DMS 273 treated with DMSO at 0.1 percent for 48 hours (cell line): ENCODE data around the gene RCVRN.

ENCODE experiments used
- DNase-seq: peaks from one replicate; lab custom pipeline; 2025; lab: John Stamatoyannopoulos, UW

The RCVRN gene

GRCh38 chr17:9905078-9905415, at the start of gene RCVRN:
Gene RCVRN (minus strand): TSS chr17:9905271. CDS start chr17:9905180, 91 bp downstream.
- no peak for DNase-seq

DNA sequence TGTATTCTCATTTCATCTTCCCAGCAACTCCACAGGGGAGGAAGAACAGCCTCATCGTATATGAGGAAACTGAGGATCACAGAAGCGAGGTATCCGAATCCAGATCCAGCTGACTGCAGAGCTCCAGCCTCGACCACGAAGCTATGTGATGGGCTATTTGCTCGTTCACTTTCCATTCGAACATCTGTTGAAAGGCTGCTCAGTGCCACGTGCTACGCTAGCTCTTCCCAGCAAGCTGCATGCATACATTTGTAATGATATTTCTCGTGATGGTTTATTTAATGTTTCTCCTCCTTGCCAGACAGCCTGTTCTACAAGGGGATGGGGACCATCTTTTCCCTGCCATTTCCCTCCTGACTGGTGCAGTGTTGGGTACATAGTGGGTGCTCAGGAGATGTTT, 48.4 kb upstream of the RCVRN start:
- DNase-seq, result no peak

DNA sequence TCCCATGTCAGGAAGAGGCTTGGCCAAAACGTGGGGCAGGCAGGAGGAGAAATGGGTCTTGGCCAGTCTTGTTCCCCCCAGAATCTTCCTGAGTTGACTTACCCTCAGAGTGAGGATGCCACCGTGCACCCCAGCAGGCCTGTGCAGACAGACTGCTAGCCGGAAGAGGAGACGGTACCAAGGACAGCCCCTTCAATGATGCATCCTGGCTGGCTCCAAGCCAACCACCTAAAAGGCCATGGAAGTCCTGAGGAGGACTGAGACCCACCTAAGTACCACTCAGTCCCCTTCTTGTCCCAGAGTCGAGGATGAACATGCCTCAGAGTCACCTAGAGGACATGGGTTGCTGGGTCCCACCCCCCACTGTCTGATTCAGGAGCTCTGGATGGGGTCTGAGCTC, 46.7 kb upstream of the RCVRN start:
- no peak for DNase-seq

DNA sequence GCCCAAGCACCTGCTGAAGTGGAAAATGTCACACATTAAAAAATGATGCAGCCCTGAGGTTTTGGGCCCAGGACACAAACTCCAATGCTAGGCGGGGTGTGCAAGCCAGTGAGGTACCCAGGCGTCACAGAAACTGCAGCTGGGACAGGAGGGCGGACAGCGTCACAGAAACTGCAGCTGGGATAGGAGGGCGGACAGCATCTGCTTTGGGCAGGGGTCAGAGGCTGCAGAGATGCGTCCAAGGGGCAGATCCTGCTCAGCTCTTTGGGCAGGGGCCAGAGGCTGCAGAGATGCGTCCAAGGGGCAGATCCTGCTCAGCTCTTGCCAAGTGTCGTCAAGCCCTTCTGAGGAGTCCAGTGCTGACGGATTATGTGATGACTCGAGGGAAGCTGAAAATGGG, 43.9 kb upstream of the RCVRN start:
- no peak for DNase-seq

GRCh38 chr17:9944704-9945103, 39.6 kb upstream of the RCVRN start:
- no peak for DNase-seq

DNA sequence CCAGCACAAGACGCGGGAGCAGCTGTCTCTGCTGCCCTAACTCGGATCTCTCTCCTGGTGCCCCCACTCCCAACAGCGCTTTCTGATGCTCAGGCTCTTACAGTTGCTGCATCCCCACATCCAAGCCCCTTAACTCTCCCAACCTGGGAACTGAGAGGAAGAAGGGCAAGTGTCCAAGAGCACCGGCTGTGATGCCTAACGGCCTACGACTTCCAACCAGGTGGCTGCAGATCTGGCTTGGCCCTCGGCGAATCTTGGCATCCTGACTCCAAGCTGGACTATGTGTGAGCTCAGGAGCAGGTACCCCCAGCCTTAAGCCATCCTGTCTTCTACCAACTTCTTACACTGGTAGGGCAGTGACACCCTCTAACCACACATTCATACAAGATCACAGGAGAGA, 38.3 kb upstream of the RCVRN start:
- DNase-seq, result no peak

DNA sequence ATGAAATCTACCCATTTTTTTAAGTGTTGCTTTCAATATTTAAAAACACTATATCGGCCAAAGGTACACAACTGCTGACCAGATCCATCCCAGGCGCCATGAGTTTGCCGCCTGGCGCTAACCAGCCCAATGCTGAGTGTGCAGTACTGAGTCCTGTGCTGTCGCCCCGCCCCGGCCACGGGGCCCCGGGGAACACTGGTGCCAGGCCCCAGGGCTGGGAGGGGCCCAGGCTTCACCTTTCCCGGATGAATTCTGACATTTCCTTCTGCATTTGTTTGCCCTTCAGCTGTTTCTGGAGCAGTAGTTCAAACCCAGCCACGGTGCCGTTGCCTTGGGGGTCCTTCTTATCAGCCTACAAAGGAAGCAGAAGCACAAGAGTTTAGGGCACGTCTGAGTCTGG, 37.8 kb upstream of the RCVRN start:
- no peak for DNase-seq

- DNase-seq, result no peak
Observed at GRCh38 chr17:9941305-9941704, 36.2 kb upstream of the RCVRN start.

DNA sequence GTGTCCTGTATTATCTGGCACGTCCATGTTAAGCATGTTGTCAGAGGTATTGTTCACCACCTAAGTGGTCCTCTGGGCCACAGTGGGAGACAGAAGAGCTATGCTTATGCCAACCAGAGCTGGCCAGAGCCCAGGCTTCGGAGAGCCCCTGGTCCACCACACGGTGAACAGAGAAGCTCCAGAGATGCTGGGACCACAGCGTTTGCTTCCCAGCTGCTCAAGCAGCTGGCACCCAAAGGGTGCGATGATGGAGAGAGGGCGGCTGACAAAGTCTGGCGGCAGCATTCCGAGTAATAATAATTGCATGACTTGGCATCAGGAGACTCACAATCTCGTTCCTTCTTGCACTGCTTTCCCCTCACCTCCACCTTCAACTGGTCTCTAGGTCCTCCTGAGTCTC, 35.8 kb upstream of the RCVRN start:
- DNase-seq, result no peak

- DNase-seq, result no peak
Observed at GRCh38 chr17:9938764-9939163, 33.7 kb upstream of the RCVRN start.

DNA sequence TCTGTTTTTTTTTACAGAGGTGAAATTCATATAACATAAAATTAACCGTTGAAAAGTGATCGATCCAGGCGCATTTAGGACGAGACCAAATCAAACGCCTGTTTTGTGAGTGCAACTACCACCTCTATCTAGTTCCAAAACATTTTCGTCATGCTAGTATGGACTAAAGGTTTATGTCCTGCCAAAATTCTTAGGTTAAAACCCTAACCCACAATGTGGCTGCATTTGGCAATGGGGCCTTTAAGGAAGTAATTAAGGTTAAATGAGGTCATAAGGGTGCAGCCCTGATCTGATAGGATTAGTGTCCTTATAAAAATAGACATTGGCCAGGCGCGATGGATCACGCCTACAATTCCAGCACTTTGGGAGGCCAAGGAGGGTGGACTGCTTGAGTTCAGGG, 32.8 kb upstream of the RCVRN start:
- DNase-seq, result no peak

DNA sequence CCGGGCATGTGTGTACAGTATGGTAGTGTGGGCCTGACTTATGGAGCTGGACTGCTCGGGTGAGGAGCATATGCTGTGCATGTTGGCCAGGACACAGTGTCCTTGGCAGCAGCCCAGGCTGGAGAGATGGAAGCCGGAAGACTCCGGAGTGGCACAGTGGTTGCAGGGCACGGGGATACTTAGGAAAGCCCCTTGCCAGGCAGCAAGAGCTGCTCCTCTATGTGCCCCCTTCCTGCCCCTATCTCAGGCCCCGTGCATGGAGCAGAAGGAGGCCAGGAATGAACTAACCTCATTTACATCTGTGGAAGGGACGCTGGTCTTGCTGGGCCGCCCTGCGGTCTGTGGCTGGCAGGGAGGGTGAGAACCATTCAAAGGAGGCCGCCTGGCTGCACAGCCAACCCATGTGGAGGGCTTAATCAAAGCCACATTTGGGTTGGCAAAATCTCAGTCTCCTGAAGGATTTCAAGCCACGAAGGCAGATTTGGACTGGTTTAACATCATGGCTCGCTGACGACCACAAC, 32.2 kb upstream of the RCVRN start:
- DNase-seq, result no peak

DNA sequence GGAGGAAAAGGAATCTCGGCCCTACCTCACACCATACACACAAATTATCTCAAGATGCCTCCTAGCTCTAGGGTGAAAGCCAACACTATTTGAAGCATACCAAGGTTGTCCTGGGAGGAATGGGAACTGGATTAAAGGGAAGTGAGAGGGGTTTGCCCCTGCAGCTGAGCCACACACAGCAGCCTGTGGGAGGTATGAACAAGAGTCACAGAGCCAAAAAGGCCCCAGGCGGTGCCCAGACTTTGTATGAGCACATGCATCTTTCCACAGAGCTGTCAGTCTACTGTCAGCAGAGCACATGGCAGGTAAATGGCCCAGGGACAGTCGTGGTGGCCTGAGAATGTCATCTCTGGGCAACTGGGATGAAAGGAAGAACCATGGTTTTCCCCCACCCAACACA, 31.0 kb upstream of the RCVRN start:
- DNase-seq, result no peak

- no peak for DNase-seq
Observed at GRCh38 chr17:9935408-9935807, 30.3 kb upstream of the RCVRN start.

- DNase-seq, result no peak
Observed at GRCh38 chr17:9934331-9934730, 29.3 kb upstream of the RCVRN start.

GRCh38 chr17:9932491-9932890, 27.4 kb upstream of the RCVRN start:
- DNase-seq, result no peak

GRCh38 chr17:9931144-9931741, 26.2 kb upstream of the RCVRN start:
- DNase-seq, result no peak

GRCh38 chr17:9929871-9930270, 24.8 kb upstream of the RCVRN start:
- DNase-seq, result no peak

DNA sequence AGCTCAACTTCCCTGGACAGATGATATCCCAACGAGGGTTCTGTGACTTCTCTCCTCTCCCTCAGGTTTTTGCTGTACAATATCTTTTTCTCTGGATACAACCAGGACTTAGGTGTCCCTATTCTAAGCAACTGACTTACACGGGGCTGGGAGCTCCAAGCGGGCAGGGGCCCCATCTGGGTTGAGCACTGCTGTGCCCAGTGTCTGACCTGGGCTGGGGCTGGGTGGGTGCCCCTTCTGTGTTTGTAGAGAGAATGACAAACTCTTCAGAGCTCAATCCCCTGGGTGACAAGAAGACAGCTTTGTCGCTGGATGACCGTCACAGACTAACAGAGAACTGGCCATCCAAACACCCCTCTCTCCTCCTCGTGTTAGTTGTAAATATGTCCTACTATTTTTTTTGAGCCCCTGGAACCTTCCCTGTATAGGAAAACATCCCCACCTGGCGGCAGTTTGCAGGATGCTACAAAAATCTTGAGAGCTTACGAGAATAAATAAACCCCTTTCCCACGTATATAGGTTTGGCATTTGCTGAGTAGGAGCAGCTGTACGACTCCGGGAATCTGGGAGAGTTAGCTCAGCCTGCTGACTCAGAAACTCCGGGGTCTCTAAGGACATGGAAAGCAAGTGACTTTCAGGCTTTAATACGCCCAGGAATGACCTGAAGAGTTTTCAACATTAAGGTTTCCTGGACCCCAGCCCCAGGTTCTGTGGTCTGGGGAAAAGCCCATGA, 23.7 kb upstream of the RCVRN start:
- DNase-seq, result peak; percentile 23

- DNase-seq, result no peak
Observed at GRCh38 chr17:9926150-9926804, 21.2 kb upstream of the RCVRN start.

DNA sequence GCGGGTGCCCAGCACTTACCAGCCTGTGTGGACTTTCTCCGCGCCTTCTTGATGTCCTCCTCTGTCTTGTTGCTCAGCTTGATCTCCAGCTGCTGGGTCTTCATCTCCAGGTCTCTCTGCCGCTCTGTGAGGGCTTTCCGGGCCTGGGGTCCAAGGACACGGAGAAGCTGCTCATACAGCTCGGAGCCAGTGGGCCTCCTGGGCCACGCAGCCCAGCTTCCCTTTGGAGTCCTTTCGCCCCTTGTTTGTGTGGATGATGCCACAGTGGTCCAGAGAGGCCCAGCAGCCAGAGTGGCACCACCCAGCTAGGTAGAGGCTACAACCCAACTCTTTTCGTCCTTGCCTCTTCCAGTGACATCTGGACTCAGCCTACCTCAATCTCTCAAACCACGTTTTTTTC, 20.4 kb upstream of the RCVRN start:
- DNase-seq, result no peak

- peak; percentile 43 for DNase-seq
Observed at GRCh38 chr17:9924735-9925191, 19.7 kb upstream of the RCVRN start.
